HepG2 (cell line): ENCODE data around the gene HOTAIR. TPM values are rescaled to one million over a fixed set of nuclear protein-coding genes. Genes with fewer than 3 reads are reported as not detected.
A peak's percentile ranks its signal among the peaks of the same experiment; 100 is the strongest.

Experiments used
- ATAC-seq: fragments of 200-7000 bp; cut with Tn5 transposase; 3 replicates; pipeline ENCODE4 v1.9.1; 2020; ENCODE audit warnings: mild to moderate bottlenecking, moderate library complexity
- BruUV-seq: library from RNA; stranded (reverse); fragments of 400-500 nt; replicated peaks from 2 replicates; lab custom pipeline; 2021; lab: Mats Ljungman, UMichigan
- CTCF ChIA-PET: fragments of 300-600 bp; formaldehyde crosslinking; extraction: SDS; loops from one replicate; lab custom pipeline; 2021; ENCODE audit warnings: low total read pairs, inconsistent platforms, low intra/inter-chr PET ratio; lab: Yijun Ruan, JAX
- POLR2A ChIA-PET: fragments of 350-600 bp; sonication (Branson Sonifier 250); formaldehyde crosslinking; loops from one replicate; lab custom pipeline; 2020; ENCODE audit warnings: antibody characterized with exemption, inconsistent platforms; lab: Yijun Ruan, JAX
- DNase-seq: peaks from one replicate; pipeline ENCODE4 v3.0.0-alpha.2; 2015; ENCODE audit warnings: low spot score
- FAIRE-seq: peaks from 3 replicates; lab custom pipeline; 2011; peaks lifted over from hg19 to GRCh38; lab: Jason Lieb, UNC
- H2AFZ ChIP-seq: one replicate; pipeline ENCODE4 v1.6.1; 2011; ENCODE audit warnings: low read length, inconsistent platforms
- H3K27ac ChIP-seq: fragments of 300-600 bp; 3 replicates; pipeline ENCODE4 v1.8.0; 2011; ENCODE audit warnings: mixed run types, mild to moderate bottlenecking, mixed read lengths, low read length, inconsistent platforms; ENCODE audit not compliant: insufficient read depth; ENCODE audit errors: extremely low read length
- H3K27me3 ChIP-seq, 2 experiments: fragments of 200-600 bp in 1 of 2; 2 replicates in 1 of 2; 3 replicates in 1 of 2; pipeline versions ENCODE4 v1.6.0 to v1.8.0; 2011; ENCODE audit warnings: low read length in 2 of 2, mild to moderate bottlenecking in 2 of 2, moderate library complexity in 2 of 2, inconsistent platforms in 1 of 2; ENCODE audit not compliant: insufficient read depth in 2 of 2, control insufficient read depth in 1 of 2
- H3K36me3 ChIP-seq, 2 experiments: fragments of 200-600 bp in 1 of 2; replicated peaks in 1 of 2; 2 replicates in 1 of 2; 3 replicates in 1 of 2; pipeline versions ENCODE4 v1.5.1 to v1.8.0; 2011; ENCODE audit warnings: low read length in 2 of 2, inconsistent platforms in 1 of 2; ENCODE audit not compliant: insufficient read depth in 2 of 2, control insufficient read depth in 1 of 2
- H3K4me1 ChIP-seq: 2 replicates; pipeline ENCODE4 v1.5.1; 2012; ENCODE audit warnings: low read length, inconsistent platforms; ENCODE audit not compliant: insufficient read depth
- H3K4me2 ChIP-seq: 2 replicates; pipeline ENCODE4 v1.6.0; 2011; ENCODE audit warnings: low read depth, low read length, inconsistent platforms
- H3K4me3 ChIP-seq, 3 experiments: fragments of 200-600 bp in 1 of 3; sonication (generic), shearing (Covaris generic) in 1 of 3; replicated peaks in 1 of 3; 2 replicates each; pipeline ENCODE4 v1.5.1; 2011 to 2016; ENCODE audit warnings: low read length in 3 of 3, inconsistent platforms in 2 of 3, low read depth in 2 of 3, mild to moderate bottlenecking in 2 of 3, control low read depth in 1 of 3, mixed read lengths in 1 of 3; ENCODE audit not compliant: insufficient read depth in 1 of 3
- H3K79me2 ChIP-seq: one replicate; pipeline ENCODE4 v1.6.1; 2011; ENCODE audit warnings: low read length, inconsistent platforms; ENCODE audit not compliant: insufficient read depth
- H3K9ac ChIP-seq: 2 replicates; pipeline ENCODE4 v1.6.0; 2011; ENCODE audit warnings: mild to moderate bottlenecking, low read depth, low read length, inconsistent platforms; ENCODE audit not compliant: insufficient read depth
- H3K9me3 ChIP-seq: 2 replicates; pipeline ENCODE4 v1.5.1; 2012; ENCODE audit warnings: mild to moderate bottlenecking, low read length
- H4K20me1 ChIP-seq: 2 replicates; pipeline ENCODE4 v1.6.0; 2011; ENCODE audit warnings: inconsistent platforms, mild to moderate bottlenecking, low read length, moderate library complexity; ENCODE audit not compliant: insufficient read depth
- E2F1 ChIP-seq: sonication (generic); formaldehyde crosslinking; IDR thresholded peaks from 2 replicates; pipeline ENCODE4 v1.5.0; 2020; ENCODE audit warnings: missing genetic modification reagents
- EZH2 ChIP-seq: conservative IDR thresholded peaks from 2 replicates; pipeline ENCODE4 v1.6.1; 2012; ENCODE audit warnings: mild to moderate bottlenecking, low read depth, low read length, moderate library complexity
- FOXA3 ChIP-seq: IDR thresholded peaks from 2 replicates; pipeline ENCODE4 v1.6.1; 2016; ENCODE audit warnings: missing genetic modification reagents, missing compliant biosample characterization
- NR0B2 ChIP-seq: sonication (generic); formaldehyde crosslinking; IDR thresholded peaks from 2 replicates; pipeline ENCODE4 v1.4.0; 2020; ENCODE audit warnings: mild to moderate bottlenecking, missing genetic modification reagents
- PCBP2 ChIP-seq: fragments of 200-400 bp; formaldehyde crosslinking; optimal IDR thresholded peaks from 2 replicates; pipeline ENCODE3; 2018; ENCODE audit warnings: low read length, low read depth; ENCODE audit not compliant: poor library complexity, severe bottlenecking
- TARDBP ChIP-seq: sonication (generic); formaldehyde crosslinking; IDR thresholded peaks from 2 replicates; pipeline ENCODE4 v1.8.0; 2022; ENCODE audit warnings: mild to moderate bottlenecking, missing genetic modification reagents
- ZHX2 ChIP-seq, 2 experiments: sonication (generic) in 1 of 2; formaldehyde crosslinking in 1 of 2; IDR thresholded peaks; 2 replicates each; pipeline versions ENCODE4 v1.6.1 to v1.9.0; 2014 to 2022; ENCODE audit warnings: antibody characterized with exemption in 1 of 2, borderline replicate concordance in 1 of 2, inconsistent platforms in 1 of 2, low read depth in 1 of 2, missing genetic modification reagents in 1 of 2
- ZNF124 ChIP-seq: sonication (generic); formaldehyde crosslinking; IDR thresholded peaks from 2 replicates; pipeline ENCODE4 v1.4.0; 2020; ENCODE audit warnings: missing genetic modification reagents
- ZNF761 ChIP-seq: sonication (generic); formaldehyde crosslinking; conservative IDR thresholded peaks from 2 replicates; pipeline ENCODE4 v1.4.0; 2020; ENCODE audit warnings: mild to moderate bottlenecking, missing genetic modification reagents
- WGBS: methylation state at CpG from one replicate; pipeline ENCODE4 v1.1.6; 2017; ENCODE audit warnings: low lambda C conversion rate; 5-methylcytosine and 5-hydroxymethylcytosine counted together
- in situ Hi-C: cut with HindIII; loops from 2 replicates; pipeline ENCODE4 v1.10.0; 2017; ENCODE audit warnings: low pct_unique_long_range_greater_than_20kb; ENCODE audit not compliant: extremely low pct_ligation_motif_present
- intact Hi-C: fragments of 100-400 bp; cut with micrococcal nuclease; formaldehyde crosslinking; loops from one replicate; pipeline ENCODE4 v1.10.0; 2022; ENCODE audit not compliant: unreplicated experiment
- polyA plus RNA-seq, 8 experiments: library from polyadenylated mRNA; depleted of rRNA in 3 of 8; stranded (reverse) in 7 of 8; unstranded in 1 of 8; fragments of >200 nt; fragmentation: Illumina TruSeq in 4 of 8; extraction: Trizol in 4 of 8; gene quantifications; 2 replicates each; pipeline versions ENCODE4 v1.2.1 to v1.2.3, GENCODE V29; 2011 to 2016; ENCODE audit warnings: low read depth in 4 of 8, missing spikeins in 1 of 8, mixed read lengths in 1 of 8; ENCODE audit not compliant: insufficient read depth in 1 of 8
- total RNA-seq, 5 experiments: library from RNA; depleted of rRNA; stranded (reverse); fragments of >200 nt; fragmentation: Illumina TruSeq; extraction: Trizol; gene quantifications; 2 replicates each; pipeline ENCODE4 v1.2.3, GENCODE V29; 2016; ENCODE audit warnings: low read depth in 1 of 5

Gene HOTAIR
- total and polyA plus RNA-seq, 2 of the 13 experiments (the other 11 are each of a cell fraction or from before 2014, with no cell fraction given) = not detected

GRCh38 chr12:53966385-53967133 lies 8.2 kb downstream of the HOTAIR start:
- intact Hi-C loops = no loop called here
- Histone ChIP-seq H2AFZ (no peak overlapping the region), H3K27me3 (peaks cover 19 to 99% of the 10 kb centered on the region in 2 experiments), H3K36me3 (no peaks in the 10 kb centered on the region), H3K9ac (no peak overlapping the region), H3K27ac (no peak overlapping the region), H3K4me1 (no peaks in the 10 kb centered on the region), H3K4me3 (no peak overlapping the region), H4K20me1 (0 out of 2 replicates have a peak, but pooled peaks cover 2% of the 10 kb centered on the region), H3K9me3 (no peaks in the 10 kb centered on the region), H3K79me2 (no peaks in the 10 kb centered on the region), H3K4me2 (no peak overlapping the region)
- TF ChIP-seq EZH2 (peak; percentile 97), ZNF761 (CRISPR knock-in tag) (no peak), FOXA3 (CRISPR knock-in tag) (no peak), E2F1 (CRISPR knock-in tag) (no peak)
- DNase-seq (no peak), FAIRE-seq (no peak), ATAC-seq (no peak)
- CTCF ChIA-PET = no interaction called here
- in situ Hi-C loops = no loop called here
- 23% methylated on average over 36 of the region's 36 CpGs for WGBS
- POLR2A ChIA-PET = no interaction called here
- no TSS peak for BruUV-seq

GRCh38 chr12:53966085-53966384 lies 8.7 kb downstream of the HOTAIR start:
- H3K4me2 ChIP-seq = no peak overlapping the region
- TF ChIP-seq ZNF124 (CRISPR knock-in tag) = no peak
- no peak for TF ChIP-seq NR0B2 (CRISPR knock-in tag)
- no peak for TF ChIP-seq TARDBP
- TF ChIP-seq PCBP2 = no peak
- TF ChIP-seq ZHX2 (IDR thresholded peaks at IDR 0.05; ENCODE audit: low read depth) = no peak
- TF ChIP-seq ZHX2 (CRISPR knock-in tag; IDR thresholded peaks at IDR 0.05; ENCODE audit: borderline replicate concordance) = no peak

More at GRCh38 chr12:53966085-53966384, 8.7 kb downstream of the HOTAIR start:
- Histone ChIP-seq H3K36me3 (no peaks in the 10 kb centered on the region), H2AFZ (no peak overlapping the region), H3K27me3 (peaks cover 22 to 99% of the 10 kb centered on the region in 2 experiments), H3K27ac (no peak overlapping the region), H3K9me3 (no peaks in the 10 kb centered on the region), H3K4me3 (no peak overlapping the region), H3K9ac (no peak overlapping the region), H3K4me1 (no peaks in the 10 kb centered on the region), H4K20me1 (0 out of 2 replicates have a peak, but pooled peaks cover 2% of the 10 kb centered on the region), H3K79me2 (no peaks in the 10 kb centered on the region)
- ATAC-seq (no peak), FAIRE-seq (no peak), DNase-seq (no peak)
- in situ Hi-C loops (no loop called here), intact Hi-C loops (no loop called here)
- 40% methylated on average over 15 of the region's 15 CpGs for WGBS
- CTCF ChIA-PET = no interaction called here
- POLR2A ChIA-PET = no interaction called here
- BruUV-seq = no TSS peak
